K562 (cell line): ENCODE data around the gene DNMT3L. TPM values are rescaled to one million over a fixed set of nuclear protein-coding genes. Genes with fewer than 3 reads are reported as not detected.
A peak's percentile ranks its signal among the peaks of the same experiment; 100 is the strongest.

Experiments
- ATAC-seq: fragments of 200-7000 bp; cut with Tn5 transposase; 3 replicates; pipeline ENCODE4 v1.9.1; 2020; ENCODE audit warnings: moderate library complexity
- Bru-seq: library from RNA; stranded (reverse); fragments of 400-500 nt; gene quantifications from one replicate; lab custom pipeline; 2021; lab: Mats Ljungman, UMichigan
- BruChase-seq, 2 experiments: library from RNA; stranded (reverse); fragments of 400-500 nt; gene quantifications; one replicate each; lab custom pipeline; 2021; lab: Mats Ljungman, UMichigan
- BruUV-seq: library from RNA; stranded (reverse); fragments of 400-500 nt; replicated peaks from 2 replicates; lab custom pipeline; 2021; lab: Mats Ljungman, UMichigan
- CTCF ChIA-PET: fragments of 300-600 bp; formaldehyde crosslinking; extraction: SDS; loops from one replicate; lab custom pipeline; 2021; ENCODE audit warnings: low intra/inter-chr PET ratio; lab: Yijun Ruan, JAX
- POLR2A ChIA-PET: fragments of 300-600, 350-650 bp; sonication (Branson Sonifier 250); formaldehyde crosslinking; extraction: SDS; loops from one replicate; lab custom pipeline; 2021; ENCODE audit warnings: antibody characterized with exemption, inconsistent platforms; lab: Yijun Ruan, JAX
- DNase-seq, 4 experiments: peaks; one replicate each; pipeline versions ENCODE4 v3.0.0 to v3.0.0-alpha.2; 2011 to 2018; ENCODE audit warnings: low spot score in 3 of 4, mixed read lengths in 3 of 4; ENCODE audit errors: extremely low read depth in 1 of 4
- FAIRE-seq: peaks from 2 replicates; lab custom pipeline; 2011; peaks lifted over from hg19 to GRCh38; lab: Jason Lieb, UNC
- H2AFZ ChIP-seq: 2 replicates; pipeline ENCODE4 v1.6.0; 2011; ENCODE audit warnings: low read depth, low read length, control low read depth, inconsistent platforms
- H3K27ac ChIP-seq: fragments of 200-600 bp; 3 replicates; pipeline ENCODE4 v1.8.0; 2011; ENCODE audit warnings: low read depth, mild to moderate bottlenecking, control low read depth, inconsistent platforms, low read length, moderate library complexity, mixed read lengths; ENCODE audit errors: extremely low read depth
- H3K27me3 ChIP-seq, 2 experiments: fragments of 300-600 bp in 1 of 2; 2 replicates in 1 of 2; 3 replicates in 1 of 2; pipeline versions ENCODE4 v1.6.0 to v1.8.0; 2011; ENCODE audit warnings: inconsistent platforms in 2 of 2, low read length in 2 of 2, mild to moderate bottlenecking in 1 of 2, mixed read lengths in 1 of 2, moderate library complexity in 1 of 2; ENCODE audit not compliant: control insufficient read depth in 2 of 2, insufficient read depth in 2 of 2
- H3K36me3 ChIP-seq: fragments of 300-600 bp; 3 replicates; pipeline ENCODE4 v1.8.0; 2011; ENCODE audit warnings: mild to moderate bottlenecking, low read length, inconsistent platforms; ENCODE audit not compliant: control insufficient read depth, insufficient read depth
- H3K4me1 ChIP-seq, 2 experiments: fragments of 200-600 bp in 1 of 2; replicated peaks in 1 of 2; 2 replicates in 1 of 2; 3 replicates in 1 of 2; pipeline versions ENCODE4 v1.5.1 to v1.8.0; 2011; ENCODE audit warnings: inconsistent platforms in 2 of 2, low read length in 2 of 2, mild to moderate bottlenecking in 1 of 2, mixed read lengths in 1 of 2, moderate library complexity in 1 of 2; ENCODE audit not compliant: control insufficient read depth in 2 of 2, insufficient read depth in 2 of 2
- H3K4me2 ChIP-seq: 2 replicates; pipeline ENCODE4 v1.6.1; 2011; ENCODE audit warnings: low read length, control low read depth, inconsistent platforms, mixed read lengths; ENCODE audit not compliant: insufficient read depth
- H3K4me3 ChIP-seq: fragments of 200-600 bp; sonication (generic), shearing (Covaris generic); 2 replicates; pipeline ENCODE4 v1.5.1; 2016; ENCODE audit warnings: control low read depth, inconsistent platforms
- H3K79me2 ChIP-seq: fragments of 200-600 bp; 3 replicates; pipeline ENCODE4 v1.8.0; 2011; ENCODE audit warnings: low read length, inconsistent platforms; ENCODE audit not compliant: control insufficient read depth, insufficient read depth
- H3K9ac ChIP-seq, 2 experiments: 2 replicates each; pipeline versions ENCODE4 v1.6.0 to v1.6.1; 2011; ENCODE audit warnings: low read depth in 2 of 2, low read length in 2 of 2, control low read depth in 1 of 2, inconsistent platforms in 1 of 2, mild to moderate bottlenecking in 1 of 2, mixed read lengths in 1 of 2; ENCODE audit not compliant: insufficient read depth in 1 of 2
- H3K9me1 ChIP-seq: one replicate; pipeline ENCODE4 v1.6.0; 2011; ENCODE audit warnings: inconsistent platforms, mild to moderate bottlenecking, low read length, moderate library complexity; ENCODE audit not compliant: control insufficient read depth, insufficient read depth
- H3K9me3 ChIP-seq: replicated peaks from 2 replicates; pipeline ENCODE4 v1.5.1; 2011; ENCODE audit warnings: low read depth, low read length, inconsistent platforms; ENCODE audit not compliant: control insufficient read depth, insufficient read depth
- H4K20me1 ChIP-seq: replicated peaks from 2 replicates; pipeline ENCODE4 v1.6.1; 2011; ENCODE audit warnings: low read length, inconsistent platforms, mixed read lengths; ENCODE audit not compliant: control insufficient read depth, insufficient read depth
- FOXP1 ChIP-seq: sonication (generic); formaldehyde crosslinking; IDR thresholded peaks from 2 replicates; pipeline ENCODE4 v1.8.0; 2022; ENCODE audit warnings: mild to moderate bottlenecking, missing genetic modification reagents
- MYC ChIP-seq, 2 experiments: fragments of 250-450 bp in 1 of 2; sonication (Bioruptor Pico) in 1 of 2; IDR thresholded peaks; 2 replicates each; pipeline versions ENCODE4 v1.5.1 to v1.6.1; 2012 to 2021; ENCODE audit warnings: low read depth in 2 of 2, borderline replicate concordance in 1 of 2, improper control_type of control experiment in 1 of 2, low read length in 1 of 2, mild to moderate bottlenecking in 1 of 2, moderate library complexity in 1 of 2
- NR3C1 ChIP-seq: sonication (generic); formaldehyde crosslinking; IDR thresholded peaks from 2 replicates; pipeline ENCODE4 v1.8.1; 2022; ENCODE audit warnings: missing genetic modification reagents
- SRSF3 ChIP-seq: fragments of 200-400 bp; formaldehyde crosslinking; IDR thresholded peaks from 2 replicates; pipeline ENCODE4 v1.6.1; 2016; ENCODE audit warnings: mild to moderate bottlenecking, low read length, moderate library complexity; ENCODE audit not compliant: insufficient read depth
- THRB ChIP-seq: fragments of 450-650 bp; formaldehyde crosslinking; conservative IDR thresholded peaks from 2 replicates; pipeline ENCODE4 v1.4.0; 2022; ENCODE audit warnings: mild to moderate bottlenecking, missing genetic modification characterization
- TSHZ1 ChIP-seq: fragments of 250-450 bp; sonication (Bioruptor Pico); IDR thresholded peaks from 2 replicates; pipeline ENCODE4 v1.4.0; 2020; ENCODE audit warnings: mild to moderate bottlenecking, moderate library complexity
- VEZF1 ChIP-seq: fragments of 200-800 bp; sonication (Bioruptor generic); IDR thresholded peaks from 2 replicates; pipeline ENCODE4 v1.6.1; 2017; ENCODE audit warnings: missing genetic modification characterization, missing compliant biosample characterization
- ZEB2 ChIP-seq: fragments of 450-650 bp; IDR thresholded peaks from 2 replicates; pipeline ENCODE4 v1.6.1; 2016
- WGBS: fragments of 100-300 bp; shearing (Covaris generic); methylation state at CpG from one replicate; pipeline ENCODE4 v1.1.6; 2016; ENCODE audit warnings: low coverage, mixed read lengths; ENCODE audit not compliant: insufficient coverage; ENCODE audit errors: missing lambda C conversion rate; 5-methylcytosine and 5-hydroxymethylcytosine counted together
- in situ Hi-C: fragments of 300-500 bp; cut with MboI; formaldehyde crosslinking; loops from 4 replicates; pipeline ENCODE4 v1.15.0; 2018; ENCODE audit warnings: inconsistent platforms, mixed read lengths
- intact Hi-C: fragments of 100-400 bp; cut with micrococcal nuclease; formaldehyde crosslinking; loops from 2 replicates; pipeline ENCODE4 v1.14.2; 2022
- long read RNA-seq, 3 experiments: library from polyadenylated mRNA in 2 of 3; library from RNA in 1 of 3; unstranded in 2 of 3; stranded (forward) in 1 of 3; transcript quantifications; one replicate each; pipeline ENCODE4 v2.0.0, GENCODE V29; 2019 to 2022
- polyA minus RNA-seq, 3 experiments: library from RNA; depleted of rRNA, polyadenylated mRNA; stranded (reverse); fragments of >200 nt; gene quantifications; 2 replicates each; pipeline ENCODE4 v1.2.3, GENCODE V29; 2011
- polyA plus RNA-seq, 8 experiments: library from polyadenylated mRNA; depleted of rRNA in 4 of 8; stranded (reverse) in 5 of 8; unstranded in 3 of 8; fragments of >200 nt; fragmentation: Nextera tagmentation in 2 of 8; fragmentation: Illumina TruSeq in 1 of 8; extraction: Ambion mirVana in 2 of 8; extraction: Trizol in 1 of 8; gene quantifications; 2 replicates each; pipeline versions ENCODE4 v1.2.1 to v1.2.3, GENCODE V29; 2011 to 2014; ENCODE audit warnings: inconsistent platforms in 1 of 8, missing spikeins in 1 of 8
- total RNA-seq, 7 experiments: library from RNA; depleted of rRNA in 6 of 7; stranded (reverse); fragments of >200 nt in 6 of 7; fragmentation: Illumina TruSeq in 2 of 7; extraction: Trizol in 2 of 7; gene quantifications; 2 replicates each; pipeline versions ENCODE4 v1.2.1 to v1.2.3, GENCODE V29; 2011 to 2021; ENCODE audit warnings: low replicate concordance in 1 of 7
- TF ChIP-seq, protein P1 (sequence below): fragments of 450-650 bp; IDR thresholded peaks from 2 replicates; pipeline ENCODE4 v1.6.1; 2016; ENCODE audit warnings: antibody characterized with exemption

Gene DNMT3L
- not detected in 2 replicates for total RNA-seq (2011; cell fraction: chromatin; rRNA removed; ENCODE audit: low replicate concordance)
- total RNA-seq (2011; cell fraction: nucleolus; rRNA removed) = not detected in 2 replicates
- total RNA-seq (2011; cell fraction: nucleoplasm; rRNA removed) = not detected in 2 replicates
- total RNA-seq (2014; rRNA removed) (0.12 TPM in 1 of 2 replicates, not detected in the other), total RNA-seq (2014; rRNA removed; fragmentation: Illumina TruSeq; extraction: Trizol) (not detected in 2 replicates), total RNA-seq (2015; rRNA removed; fragmentation: Illumina TruSeq; extraction: Trizol) (not detected in 2 replicates), total RNA-seq (2021) (not detected in 2 replicates), polyA plus RNA-seq (2011; rRNA removed) (0.09 TPM in 1 of 2 replicates, not detected in the other), polyA plus RNA-seq (2014; fragmentation: Illumina TruSeq; extraction: Trizol) (not detected in 2 replicates), polyA plus RNA-seq (2014; fragmentation: Nextera tagmentation; extraction: Ambion mirVana) (not detected), polyA plus RNA-seq (2014; rRNA removed) (0.08 TPM in 1 of 2 replicates, not detected in the other), polyA minus RNA-seq (2011; rRNA and poly(A)+ RNA removed) (not detected in 2 replicates), Bru-seq, nascent RNA (percentile 6 among the genes with signal in this experiment), BruChase-seq, experiment 1, labeled RNA remaining after a 2-hour chase (not detected), BruChase-seq, experiment 2, labeled RNA remaining after a 6-hour chase (not detected)
- not detected in 2 replicates for polyA plus RNA-seq (2011; cell fraction: cytosol; rRNA removed)
- polyA plus RNA-seq (2011; cell fraction: nucleus; rRNA removed) = 0.40 TPM in 1 of 2 replicates, not detected in the other
- not detected in 2 replicates for polyA plus RNA-seq (2012)
- not detected in 2 replicates for polyA minus RNA-seq (2011; cell fraction: cytosol; rRNA and poly(A)+ RNA removed)
- not detected in 2 replicates for polyA minus RNA-seq (2011; cell fraction: nucleus; rRNA and poly(A)+ RNA removed)
- long read RNA-seq, experiment 1 = 0 reads
- long read RNA-seq, experiment 2 = 0 reads
- long read RNA-seq, experiment 3 = 0 reads

GRCh38 chr21:44261675-44262295, at the start of gene DNMT3L:
Gene DNMT3L (minus strand): TSS chr21:44261897. CDS start chr21:44261259, 638 bp downstream.
- CTCF ChIA-PET = no interaction called here
- no TSS peak for BruUV-seq
- TF ChIP-seq TSHZ1 (no peak), FOXP1 (CRISPR knock-in tag) (no peak), SRSF3 (no peak), THRB (CRISPR knock-in tag) (no peak), MYC (IDR thresholded peaks at IDR 0.05; ENCODE audit: low read depth, low read length) (no peak), MYC (CRISPR knock-in tag; IDR thresholded peaks at IDR 0.05; ENCODE audit: borderline replicate concordance, low read depth) (no peak), ZEB2 (no peak), NR3C1 (CRISPR knock-in tag) (no peak), VEZF1 (CRISPR knock-in tag) (peak; percentile 33; the same call in 1 of the 2 replicates)
- TF ChIP-seq, protein P1, sequence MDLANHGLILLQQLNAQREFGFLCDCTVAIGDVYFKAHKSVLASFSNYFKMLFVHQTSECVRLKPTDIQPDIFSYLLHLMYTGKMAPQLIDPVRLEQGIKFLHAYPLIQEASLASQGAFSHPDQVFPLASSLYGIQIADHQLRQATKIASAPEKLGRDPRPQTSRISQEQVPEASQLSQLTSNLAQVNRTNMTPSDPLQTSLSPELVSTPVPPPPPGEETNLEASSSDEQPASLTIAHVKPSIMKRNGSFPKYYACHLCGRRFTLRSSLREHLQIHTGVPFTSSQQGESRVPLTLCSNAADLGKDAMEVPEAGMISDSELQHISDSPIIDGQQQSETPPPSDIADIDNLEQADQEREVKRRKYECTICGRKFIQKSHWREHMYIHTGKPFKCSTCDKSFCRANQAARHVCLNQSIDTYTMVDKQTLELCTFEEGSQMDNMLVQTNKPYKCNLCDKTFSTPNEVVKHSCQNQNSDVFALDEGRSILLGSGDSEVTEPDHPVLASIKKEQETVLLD = no peak

More at GRCh38 chr21:44261675-44262295, at the start of gene DNMT3L:
- ATAC-seq (no peak; the same call in 2 of the 3 replicates), FAIRE-seq (no peak), DNase-seq (peak; percentile 19 to 87 (median 71))
- peaks cover 6% of the 10 kb centered on the region; the same call in 1 of the 2 replicates for H4K20me1 ChIP-seq
- peaks cover 22 to 49% of the 10 kb centered on the region in 2 experiments for H3K27me3 ChIP-seq
- WGBS = 23% methylated on average over 9 of the region's 19 CpGs
- POLR2A ChIA-PET = no interaction called here
- no peak within 1 kb of the TSS for H3K4me2 ChIP-seq
- H3K4me3 ChIP-seq = no peak within 1 kb of the TSS
- H3K79me2 ChIP-seq = no peaks in the 10 kb centered on the region
- H3K4me1 ChIP-seq = peaks cover 0 to 23% of the 10 kb centered on the region in 2 experiments; a peak in 2 of 5 replicates
- H2AFZ ChIP-seq = no peak within 1 kb of the TSS
- H3K9me3 ChIP-seq = no peaks in the 10 kb centered on the region
- no peak within 1 kb of the TSS for H3K27ac ChIP-seq
- intact Hi-C loops = no loop called here
- in situ Hi-C loops = no loop called here
- no peaks in the 10 kb centered on the region for H3K36me3 ChIP-seq
- peak within 1 kb of the TSS in 1 of 2 experiments; percentile 26; a peak in 1 of 4 replicates for H3K9ac ChIP-seq
- H3K9me1 ChIP-seq = no peaks in the 10 kb centered on the region
